Prostate gland (tissue), 2 donors: ENCODE results near the gene RMDN2. TPM values are rescaled to one million over a fixed set of nuclear protein-coding genes. Genes with fewer than 3 reads are reported as not detected.

ENCODE experiments used
- DNase-seq: peaks from one replicate; pipeline ENCODE4 v3.0.0-alpha.2; 2019; ENCODE audit warnings: low spot score
- H3K27ac ChIP-seq, 2 donors: fragments of 200-600 bp; sonication (generic); 2 replicates each; pipeline ENCODE4 v1.5.1; 2017 to 2019
- H3K27me3 ChIP-seq: fragments of 200-600 bp; sonication (generic); replicated peaks from 2 replicates; pipeline ENCODE4 v1.5.1; 2019; ENCODE audit not compliant: insufficient read depth
- H3K36me3 ChIP-seq, 2 donors: fragments of 200-600 bp; sonication (generic); 1 replicate in 1 of 2; 2 replicates in 1 of 2; pipeline versions ENCODE4 v1.5.1 to v1.8.1; 2017 to 2019
- H3K4me1 ChIP-seq: fragments of 200-600 bp; sonication (generic); replicated peaks from 2 replicates; pipeline ENCODE4 v1.5.1; 2019
- H3K4me3 ChIP-seq, 2 donors: fragments of 200-600 bp; sonication (generic); 2 replicates each; pipeline ENCODE4 v1.5.1; 2017 to 2019
- H3K9me3 ChIP-seq: fragments of 200-600 bp; sonication (generic); 2 replicates; pipeline ENCODE4 v1.5.1; 2017
- CTCF ChIP-seq, 4 experiments: fragments of 200-600 bp in 2 of 4; fragments of 450-650 bp in 2 of 4; sonication (generic) in 2 of 4; IDR thresholded peaks; 1 replicate in 3 of 4; 2 replicates in 1 of 4; pipeline ENCODE4 v1.5.1; 2016 to 2019; ENCODE audit warnings: antibody characterized with exemption in 4 of 4, mild to moderate bottlenecking in 2 of 4, moderate library complexity in 2 of 4
- POLR2A ChIP-seq: fragments of 450-650 bp; IDR thresholded peaks from one replicate; pipeline ENCODE4 v1.6.1; 2016; ENCODE audit warnings: antibody characterized with exemption, mild to moderate bottlenecking
- POLR2AphosphoS5 ChIP-seq: sonication (generic); formaldehyde crosslinking; IDR thresholded peaks from one replicate; pipeline ENCODE4 v1.6.1; 2017; ENCODE audit warnings: antibody characterized with exemption
- WGBS: methylation state at CpG from one replicate; pipeline ENCODE4 v1.1.5; 2018; 5-methylcytosine and 5-hydroxymethylcytosine counted together
- intact Hi-C: fragments of 100-400 bp; cut with DNase I; formaldehyde crosslinking; loops from one replicate; pipeline ENCODE4 v1.14.2; 2022
- total RNA-seq, 2 donors: library from RNA; depleted of rRNA; stranded (reverse); fragments of >200 nt; gene quantifications; one replicate each; pipeline ENCODE4 v1.1.0, GENCODE V29; 2016

The RMDN2 gene
- total RNA-seq, 2 donors from 2014 or later = 9.0 to 9.2 TPM

GRCh38 chr2:38028829-38029228 is 103.7 kb downstream of the RMDN2 start:
- WGBS = 88% methylated on average over 4 of the region's 4 CpGs
- no peak overlapping the region for H3K27ac ChIP-seq
- intact Hi-C loops = no loop called here
- DNase-seq = no peak
- no peak for TF ChIP-seq CTCF (IDR thresholded peaks at IDR 0.05)
- no peak for TF ChIP-seq POLR2AphosphoS5
- TF ChIP-seq POLR2A = no peak
- H3K4me1 ChIP-seq = no peaks in the 10 kb centered on the region
- no peaks in the 10 kb centered on the region for H3K36me3 ChIP-seq
- H3K27me3 ChIP-seq = no peaks in the 10 kb centered on the region
- no peaks in the 10 kb centered on the region for H3K9me3 ChIP-seq
- no peak overlapping the region for H3K4me3 ChIP-seq

GRCh38 chr2:38029512-38029911 is 104.4 kb downstream of the RMDN2 start:
- DNase-seq = no peak
- intact Hi-C loops = no loop called here
- no peak for TF ChIP-seq CTCF (IDR thresholded peaks at IDR 0.05)
- TF ChIP-seq POLR2AphosphoS5 = no peak
- no peak for TF ChIP-seq POLR2A
- Histone ChIP-seq H3K9me3 (no peaks in the 10 kb centered on the region), H3K36me3 (no peaks in the 10 kb centered on the region), H3K27me3 (no peaks in the 10 kb centered on the region), H3K4me1 (no peaks in the 10 kb centered on the region), H3K27ac (no peak overlapping the region), H3K4me3 (no peak overlapping the region)
- 82% methylated on average over 5 of the region's 5 CpGs for WGBS

DNA sequence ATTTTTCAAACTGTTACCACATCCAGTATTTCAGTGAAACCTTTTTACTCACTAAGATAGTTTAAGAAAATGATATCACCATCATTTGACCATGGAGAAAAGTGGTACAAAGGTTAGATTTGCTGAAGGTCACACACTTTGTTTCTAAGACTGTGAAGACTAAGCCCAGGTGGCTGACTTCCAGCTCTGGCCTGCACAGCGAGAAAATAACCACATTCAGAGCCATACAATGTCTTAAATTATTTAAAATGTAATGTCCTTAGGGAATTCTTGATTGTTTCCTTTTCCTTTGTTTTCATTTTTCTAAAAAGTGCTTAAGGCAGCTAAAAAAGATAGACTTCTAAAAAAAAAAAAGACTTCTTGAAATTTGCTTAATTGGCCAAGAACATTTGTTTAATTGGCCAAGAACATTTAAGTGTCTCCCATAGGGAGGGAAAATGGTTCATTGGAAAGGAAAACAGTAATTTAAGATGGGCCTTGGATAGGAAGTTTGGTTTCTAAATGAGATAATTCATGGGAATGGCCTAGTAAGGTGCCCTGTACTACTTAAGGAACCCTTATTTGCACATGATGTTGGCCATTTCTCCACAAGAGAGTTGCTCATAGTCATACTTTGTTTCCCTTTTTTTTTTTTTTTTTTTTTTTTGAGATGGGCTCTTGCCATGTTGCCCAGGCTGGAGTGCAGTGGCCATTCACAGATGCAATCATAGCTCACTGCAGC is 105.7 kb downstream of the RMDN2 start:
- no peak overlapping the region for H3K27ac ChIP-seq
- intact Hi-C loops = no loop called here
- no peak overlapping the region for H3K4me3 ChIP-seq
- no peak for DNase-seq
- no peaks in the 10 kb centered on the region for H3K4me1 ChIP-seq
- H3K27me3 ChIP-seq = no peaks in the 10 kb centered on the region
- H3K9me3 ChIP-seq = no peaks in the 10 kb centered on the region
- H3K36me3 ChIP-seq = no peaks in the 10 kb centered on the region
- 55% methylated on average over 1 of the region's 1 CpG for WGBS
- TF ChIP-seq POLR2A (no peak), POLR2AphosphoS5 (no peak), CTCF (IDR thresholded peaks at IDR 0.05) (no peak)

DNA sequence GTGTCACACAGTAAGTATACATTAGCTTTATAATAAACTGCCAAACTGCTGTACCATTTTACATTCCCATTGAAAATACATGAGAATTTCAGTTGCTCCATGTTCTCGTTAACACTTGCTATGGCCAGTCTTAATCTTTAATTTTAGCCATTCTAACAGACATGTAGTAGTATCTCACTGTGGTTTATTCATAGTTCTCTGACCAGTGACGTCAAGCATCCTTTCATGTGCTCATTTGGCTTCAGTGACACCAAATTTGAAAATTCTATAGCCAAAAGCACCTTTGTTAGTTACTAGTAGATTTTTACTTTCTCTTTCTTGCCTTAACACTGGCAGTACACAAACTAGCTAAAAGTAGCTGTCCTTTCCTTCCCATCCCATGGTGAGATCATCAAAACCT is 107.9 kb downstream of the RMDN2 start:
- Histone ChIP-seq H3K9me3 (no peaks in the 10 kb centered on the region), H3K4me3 (no peak overlapping the region), H3K27me3 (no peaks in the 10 kb centered on the region), H3K36me3 (no peaks in the 10 kb centered on the region), H3K27ac (no peak overlapping the region), H3K4me1 (no peaks in the 10 kb centered on the region)
- 97% methylated on average over 2 of the region's 2 CpGs for WGBS
- DNase-seq = no peak
- intact Hi-C loops = no loop called here
- TF ChIP-seq POLR2A = no peak
- TF ChIP-seq CTCF (IDR thresholded peaks at IDR 0.05) = no peak
- no peak for TF ChIP-seq POLR2AphosphoS5

GRCh38 chr2:38033646-38034045 is 108.6 kb downstream of the RMDN2 start:
- Histone ChIP-seq H3K9me3 (no peaks in the 10 kb centered on the region), H3K36me3 (no peaks in the 10 kb centered on the region), H3K27ac (no peak overlapping the region), H3K4me1 (no peaks in the 10 kb centered on the region), H3K4me3 (no peak overlapping the region), H3K27me3 (no peaks in the 10 kb centered on the region)
- WGBS = 47% methylated on average over 2 of the region's 2 CpGs
- intact Hi-C loops = no loop called here
- TF ChIP-seq CTCF (IDR thresholded peaks at IDR 0.05) (no peak), POLR2A (no peak), POLR2AphosphoS5 (no peak)
- no peak for DNase-seq
